ENCODE data around the gene MRPS27. TPM values are rescaled to one million over a fixed set of nuclear protein-coding genes. Genes with fewer than 3 reads are reported as not detected.

Gene MRPS27
- total and polyA plus RNA-seq, 12 donors = 20.8 to 91.8 (median 75.8) TPM

DNA sequence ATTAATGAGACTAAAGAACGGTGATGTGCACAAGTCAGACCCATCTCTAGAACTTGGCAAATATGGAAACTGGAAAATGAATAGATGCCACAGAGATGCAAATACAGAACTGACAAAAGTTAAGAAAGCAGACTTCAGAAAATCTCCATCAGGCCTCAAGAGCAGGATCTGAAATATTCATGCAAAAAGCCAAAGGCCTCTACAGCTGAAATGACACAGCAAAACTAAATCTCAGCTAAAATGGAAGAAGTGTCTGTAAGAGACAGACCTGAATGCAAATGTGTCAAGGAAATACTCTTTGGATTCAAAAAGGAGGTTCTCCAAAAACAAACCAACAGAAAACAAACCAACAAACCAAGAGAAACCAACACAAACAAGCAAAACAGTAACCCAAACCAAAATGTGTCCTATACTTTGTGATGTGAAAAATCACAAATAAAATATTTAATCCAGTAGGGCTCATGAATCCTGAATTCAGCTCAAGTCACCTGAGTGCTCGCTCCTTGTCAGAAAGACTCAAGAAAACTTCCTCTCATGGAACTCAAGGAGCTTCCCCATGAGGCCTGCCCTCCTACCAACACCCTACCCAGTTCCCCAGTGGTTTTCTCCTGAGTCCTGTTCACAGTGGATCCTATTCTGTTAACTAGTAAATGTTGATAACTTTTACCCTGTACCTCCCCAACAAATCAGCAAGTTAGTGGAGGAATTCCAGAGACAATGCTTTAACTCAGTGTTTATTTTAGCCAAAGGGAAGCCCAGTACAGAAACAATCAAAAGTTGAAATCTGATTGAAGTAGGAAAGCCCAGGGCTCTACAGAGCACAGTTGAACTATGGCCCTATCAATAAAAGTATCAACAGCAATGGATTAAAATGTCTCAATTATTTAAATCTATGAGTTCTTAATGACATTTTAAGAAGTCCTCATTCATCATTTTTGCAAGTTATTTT lies 14.6 kb downstream of the MRPS27 start:
- no peak for DNase-seq
- peaks cover 0 to 29% (median 3%) of the 10 kb centered on the region in 9 donors for H3K36me3 ChIP-seq
- ATAC-seq = no peak
- TF ChIP-seq, protein P1, sequence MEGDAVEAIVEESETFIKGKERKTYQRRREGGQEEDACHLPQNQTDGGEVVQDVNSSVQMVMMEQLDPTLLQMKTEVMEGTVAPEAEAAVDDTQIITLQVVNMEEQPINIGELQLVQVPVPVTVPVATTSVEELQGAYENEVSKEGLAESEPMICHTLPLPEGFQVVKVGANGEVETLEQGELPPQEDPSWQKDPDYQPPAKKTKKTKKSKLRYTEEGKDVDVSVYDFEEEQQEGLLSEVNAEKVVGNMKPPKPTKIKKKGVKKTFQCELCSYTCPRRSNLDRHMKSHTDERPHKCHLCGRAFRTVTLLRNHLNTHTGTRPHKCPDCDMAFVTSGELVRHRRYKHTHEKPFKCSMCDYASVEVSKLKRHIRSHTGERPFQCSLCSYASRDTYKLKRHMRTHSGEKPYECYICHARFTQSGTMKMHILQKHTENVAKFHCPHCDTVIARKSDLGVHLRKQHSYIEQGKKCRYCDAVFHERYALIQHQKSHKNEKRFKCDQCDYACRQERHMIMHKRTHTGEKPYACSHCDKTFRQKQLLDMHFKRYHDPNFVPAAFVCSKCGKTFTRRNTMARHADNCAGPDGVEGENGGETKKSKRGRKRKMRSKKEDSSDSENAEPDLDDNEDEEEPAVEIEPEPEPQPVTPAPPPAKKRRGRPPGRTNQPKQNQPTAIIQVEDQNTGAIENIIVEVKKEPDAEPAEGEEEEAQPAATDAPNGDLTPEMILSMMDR (IDR thresholded peaks at IDR 0.05) = no peak
- intact Hi-C loops (cut with DNase I) = loop anchor here in 8 of 10 donors (2.0 to 10.0 kb wide), 8 partner anchors 53 to 523 kb away; no protein-coding TSS in a partner anchor
- H3K9me3 ChIP-seq = no peaks in the 10 kb centered on the region
- 94 to 100% methylated on average over 2 of the region's 2 CpGs for WGBS, 2 donors
- no peak overlapping the region for H3K4me3 ChIP-seq
- H3K27ac ChIP-seq = peak overlapping the region in 3 of 10 donors; percentile 1 to 57 (median 22)
- no peaks in the 10 kb centered on the region for H3K27me3 ChIP-seq
- H3K4me1 ChIP-seq = peaks cover 0 to 36% (median 17%) of the 10 kb centered on the region in 9 donors

DNA sequence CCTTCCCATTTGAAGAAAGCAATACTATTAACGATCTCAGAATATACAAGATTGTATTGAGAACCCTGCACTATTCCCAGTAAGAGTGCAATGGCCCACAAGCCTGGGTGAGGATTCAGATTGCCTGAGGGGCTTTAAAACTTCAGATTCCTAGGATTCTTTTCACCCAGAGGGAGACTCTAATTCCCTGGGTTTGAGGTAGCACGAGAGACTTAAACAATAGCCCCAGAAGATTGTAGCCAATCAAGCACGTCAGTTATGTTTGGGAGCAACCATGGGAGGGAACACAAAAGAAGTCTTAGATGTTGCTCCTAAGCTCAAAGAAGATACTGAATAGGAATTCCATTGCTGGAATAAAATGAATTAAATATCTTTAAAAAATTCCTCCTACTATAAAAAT lies 17.9 kb downstream of the MRPS27 start:
- intact Hi-C loops (cut with DNase I) = loop anchor here in 2 of 10 donors (10.0 kb wide), 3 partner anchors 57 to 167 kb away; no protein-coding TSS in a partner anchor
- peaks cover 0 to 15% (median 0%) of the 10 kb centered on the region in 9 donors for H3K36me3 ChIP-seq
- H3K9me3 ChIP-seq = no peaks in the 10 kb centered on the region
- ATAC-seq (no peak), DNase-seq (no peak)
- H3K4me3 ChIP-seq = no peak overlapping the region
- H3K4me1 ChIP-seq = peaks cover 0 to 26% (median 14%) of the 10 kb centered on the region in 9 donors
- 71 to 79% methylated on average over 3 of the region's 3 CpGs for WGBS, 2 donors
- TF ChIP-seq, protein P1 (IDR thresholded peaks at IDR 0.05) = no peak
- H3K27ac ChIP-seq = no peak overlapping the region
- no peaks in the 10 kb centered on the region for H3K27me3 ChIP-seq

DNA sequence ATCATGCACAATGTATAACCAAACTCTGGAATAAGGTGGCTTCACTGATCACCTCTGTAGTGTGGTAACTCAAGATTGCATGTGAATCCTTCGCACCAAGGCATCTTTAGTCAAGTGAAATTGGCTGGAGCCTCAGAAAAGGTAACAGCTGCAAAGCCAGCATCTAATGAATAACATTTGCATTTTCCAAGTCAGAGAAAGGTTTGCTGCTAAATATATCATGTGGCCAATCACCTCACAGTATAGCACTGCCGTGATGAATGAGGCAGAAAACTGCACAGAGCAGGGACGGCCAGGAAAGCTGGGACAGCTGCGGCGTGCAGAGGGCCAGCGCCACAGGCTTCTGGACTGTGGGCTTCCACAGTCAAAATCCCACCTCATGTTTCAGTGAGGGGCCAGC lies 18.5 kb downstream of the MRPS27 start:
- H3K27ac ChIP-seq = no peak overlapping the region
- H3K4me3 ChIP-seq = no peak overlapping the region
- no peaks in the 10 kb centered on the region for H3K9me3 ChIP-seq
- ATAC-seq (peak in 1 of 8 donors; percentile 70), DNase-seq (no peak)
- H3K4me1 ChIP-seq = peaks cover 0 to 24% (median 10%) of the 10 kb centered on the region in 9 donors
- WGBS, 2 donors = 88 to 92% methylated on average over 6 of the region's 6 CpGs
- no peaks in the 10 kb centered on the region for H3K27me3 ChIP-seq
- intact Hi-C loops (cut with DNase I) = loop anchor here in 3 of 10 donors (1.0 to 10.0 kb wide), 4 partner anchors 21 to 167 kb away; no protein-coding TSS in a partner anchor
- TF ChIP-seq, protein P1 (IDR thresholded peaks at IDR 0.05) = no peak
- peaks cover 0 to 21% (median 0%) of the 10 kb centered on the region in 9 donors for H3K36me3 ChIP-seq

DNA sequence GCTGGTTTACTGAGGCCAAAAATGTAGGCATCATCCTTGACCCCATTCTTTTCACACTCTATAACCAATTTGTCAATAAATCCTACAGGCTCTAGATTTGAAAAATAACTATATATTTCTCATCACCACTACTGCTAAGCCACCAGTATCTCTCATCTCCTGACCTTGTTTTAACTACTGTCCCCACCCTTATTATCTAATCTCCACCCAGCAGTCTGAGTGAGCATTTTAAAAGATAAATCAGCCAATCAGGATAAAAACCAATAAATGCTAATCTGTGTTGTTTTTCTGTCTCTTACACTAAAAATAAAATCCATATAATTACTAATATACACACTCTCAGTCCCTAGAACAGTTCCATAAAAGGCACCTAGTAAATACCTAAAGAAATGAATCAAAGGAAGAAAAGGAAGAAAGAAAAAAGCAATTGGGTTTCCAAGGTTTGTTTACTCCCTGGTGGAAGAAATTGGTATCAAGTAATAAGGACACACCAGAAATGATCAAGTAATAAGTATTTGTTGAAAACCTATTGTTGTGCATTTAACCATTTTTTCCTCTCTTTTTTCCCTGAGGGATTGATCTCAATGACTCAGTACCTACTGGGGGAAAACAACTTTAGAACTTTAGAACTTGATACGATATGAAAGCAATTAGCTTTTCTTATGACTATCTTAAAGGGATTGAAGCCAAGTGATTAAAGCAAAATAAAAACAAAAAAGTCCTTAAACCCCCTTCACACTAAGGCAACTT lies 19.3 kb downstream of the MRPS27 start:
- intact Hi-C loops (cut with DNase I) = loop anchor here in 3 of 10 donors (1.0 to 10.0 kb wide), 4 partner anchors 20 to 166 kb away; no protein-coding TSS in a partner anchor
- 46 to 49% methylated on average over 1 of the region's 1 CpG for WGBS, 2 donors
- no peaks in the 10 kb centered on the region for H3K9me3 ChIP-seq

More for the DNA sequence above, 19.3 kb downstream of the MRPS27 start:
- ATAC-seq (no peak), DNase-seq (no peak)
- H3K4me3 ChIP-seq = no peak overlapping the region
- peaks cover 0 to 29% (median 0%) of the 10 kb centered on the region in 9 donors for H3K36me3 ChIP-seq
- no peak overlapping the region for H3K27ac ChIP-seq
- TF ChIP-seq, protein P1 (IDR thresholded peaks at IDR 0.05) = no peak
- H3K4me1 ChIP-seq = peaks cover 0 to 22% (median 10%) of the 10 kb centered on the region in 9 donors
- H3K27me3 ChIP-seq = no peaks in the 10 kb centered on the region

All from heart right ventricle (tissue), 16 donors.